ENCODE measurements around the gene GPR107. TPM values are rescaled to one million over a fixed set of nuclear protein-coding genes. Genes with fewer than 3 reads are reported as not detected.

The GPR107 gene
- total and polyA plus RNA-seq, 2 of the 8 experiments (the other 6 are each of a cell fraction or from before 2014, with no cell fraction given) = 19.3 to 30.7 TPM

- FAIRE-seq (no peak), DNase-seq (ENCODE audit: low read depth in 1 of 2, low spot score in 2 of 2) (no peak)
- Histone ChIP-seq H2BK12ac (ENCODE audit: low read depth, low read length) (no peak overlapping the region), H3K79me2 (ENCODE audit: control insufficient read depth in 1 of 2, insufficient read depth in 2 of 2, low read length in 2 of 2) (peaks cover 0 to 33% of the 10 kb centered on the region in 2 experiments; a peak in 2 of 4 replicates), H3K23me2 (ENCODE audit: low read depth, low read length) (no peaks in the 10 kb centered on the region), H2AK5ac (ENCODE audit: low read depth, low read length) (no peak overlapping the region), H3K14ac (ENCODE audit: insufficient read length) (no peak overlapping the region), H2BK20ac (ENCODE audit: low read length) (no peak overlapping the region), H3K4ac (replicated peaks; ENCODE audit: insufficient read length, low read depth, low read length) (no peak overlapping the region), H3K4me1 (replicated peaks in 1 of 4; ENCODE audit: control insufficient read depth in 3 of 4, insufficient read depth in 4 of 4, low read length in 3 of 4) (no peaks in the 10 kb centered on the region), H4K91ac (replicated peaks; ENCODE audit: insufficient read length, low read length) (no peak overlapping the region), H3K36me3 (ENCODE audit: control insufficient read depth in 2 of 4, insufficient read depth in 4 of 4, low read length in 3 of 4) (no peaks in the 10 kb centered on the region), H3K56ac (replicated peaks; ENCODE audit: insufficient read length, low read depth, low read length) (no peak overlapping the region), H4K5ac (ENCODE audit: insufficient read length, low read depth, low read length) (no peak overlapping the region), H2BK120ac (replicated peaks; ENCODE audit: low read depth, low read length) (no peak overlapping the region), H3K4me2 (ENCODE audit: insufficient read depth in 1 of 2, low read depth in 2 of 2, low read length in 2 of 2) (no peak overlapping the region), H2BK5ac (ENCODE audit: low read depth, low read length) (no peak overlapping the region), H3K9ac (replicated peaks in 1 of 4; ENCODE audit: extremely low read depth in 1 of 4, low read depth in 3 of 4, low read length in 3 of 4) (no peak overlapping the region), H3K9me3 (ENCODE audit: insufficient read depth in 2 of 2, low read depth in 1 of 2, low read length in 1 of 2) (no peaks in the 10 kb centered on the region), H3K18ac (ENCODE audit: extremely low read depth, low read length) (no peak overlapping the region), H3K79me1 (ENCODE audit: low read depth, low read length) (peaks cover 4% of the 10 kb centered on the region; the same call in 1 of the 2 replicates), H2BK15ac (ENCODE audit: low read length) (no peak overlapping the region), H3K27ac (ENCODE audit: low read depth, low read length) (no peak overlapping the region), H4K20me1 (replicated peaks in 1 of 2; ENCODE audit: control insufficient read depth in 1 of 2, insufficient read depth in 2 of 2, low read length in 2 of 2) (no peaks in the 10 kb centered on the region), H3K4me3 (ENCODE audit: extremely low read depth in 1 of 4, insufficient read depth in 2 of 4, low read depth in 3 of 4, low read length in 4 of 4) (no peak overlapping the region), H2AFZ (ENCODE audit: low read length) (no peak overlapping the region), H3K23ac (ENCODE audit: insufficient read length) (no peak overlapping the region), H3K27me3 (replicated peaks in 1 of 4; ENCODE audit: control insufficient read depth in 3 of 4, extremely low read depth in 1 of 4, insufficient read depth in 3 of 4, low read length in 3 of 4) (no peaks in the 10 kb centered on the region), H4K8ac (ENCODE audit: extremely low read depth, insufficient read depth, low read length) (no peak overlapping the region)
- 95% methylated on average over 3 of the region's 3 CpGs; no CpG with 5 or more reads in 1 of the 2 experiments for WGBS, 2 experiments (ENCODE audit: extremely low coverage in 1 of 2, insufficient coverage in 1 of 2, insufficient read length in 1 of 2, insufficient replicate concordance in 2 of 2, low coverage in 1 of 2, low lambda C conversion rate in 2 of 2, missing lambda C conversion rate in 1 of 2)
- CTCF ChIA-PET (ENCODE audit: partially characterized antibody) = interaction anchor here (1.2 to 1.5 kb wide), 2 partner anchors 9 to 26 kb away, joined by 3 to 6 read pairs; no protein-coding TSS in a partner anchor
- POLR2A ChIA-PET (ENCODE audit: partially characterized antibody) = interaction anchor here (1.1 to 1.2 kb wide), 2 partner anchors 11 to 13 kb away, joined by 3 read pairs; no protein-coding TSS in a partner anchor
- TF ChIP-seq NRF1 (IDR thresholded peaks at IDR 0.05; ENCODE audit: low read depth, low read length) (no peak), EP300 (IDR thresholded peaks at IDR 0.05; ENCODE audit: borderline replicate concordance in 1 of 2, low read depth in 2 of 2, low read length in 2 of 2) (no peak), EGR1 (IDR thresholded peaks at IDR 0.05; ENCODE audit: borderline replicate concordance, low read depth, low read length) (no peak), PHF8 (conservative IDR thresholded peaks at IDR 0.05; ENCODE audit: low read depth, low read length) (no peak), SIX5 (IDR thresholded peaks at IDR 0.05; ENCODE audit: low read depth, low read length) (no peak), RXRA (IDR thresholded peaks at IDR 0.05; ENCODE audit: insufficient read depth, low read depth, low read length) (no peak), CTBP2 (IDR thresholded peaks at IDR 0.05; ENCODE audit: borderline replicate concordance, insufficient read depth, insufficient read length, low read length) (no peak), ATF2 (IDR thresholded peaks at IDR 0.05; ENCODE audit: low read length) (no peak), BRCA1 (IDR thresholded peaks at IDR 0.05; ENCODE audit: low read depth, low read length) (no peak), POU5F1 (IDR thresholded peaks at IDR 0.05; ENCODE audit: low read depth, low read length) (no peak), HDAC2 (IDR thresholded peaks at IDR 0.05; ENCODE audit: borderline replicate concordance in 1 of 2, low read depth in 2 of 2, low read length in 2 of 2) (no peak), ASH2L (IDR thresholded peaks at IDR 0.05; ENCODE audit: low read length) (no peak)
Measured at GRCh38 chr9:130030651-130031127, 23.0 kb upstream of the GPR107 start.
